K562 (cell line): ENCODE results near the gene THADA. TPM values are rescaled to one million over a fixed set of nuclear protein-coding genes. Genes with fewer than 3 reads are reported as not detected.

Source experiments
- ATAC-seq: fragments of 200-7000 bp; cut with Tn5 transposase; 3 replicates; pipeline ENCODE4 v1.9.1; 2020; ENCODE audit warnings: moderate library complexity
- BruUV-seq: library from RNA; stranded (reverse); fragments of 400-500 nt; replicated peaks from 2 replicates; lab custom pipeline; 2021; lab: Mats Ljungman, UMichigan
- CTCF ChIA-PET: fragments of 300-600 bp; formaldehyde crosslinking; extraction: SDS; loops from one replicate; lab custom pipeline; 2021; ENCODE audit warnings: low intra/inter-chr PET ratio; lab: Yijun Ruan, JAX
- POLR2A ChIA-PET: fragments of 300-600, 350-650 bp; sonication (Branson Sonifier 250); formaldehyde crosslinking; extraction: SDS; loops from one replicate; lab custom pipeline; 2021; ENCODE audit warnings: antibody characterized with exemption, inconsistent platforms; lab: Yijun Ruan, JAX
- DNase-seq, 4 experiments: peaks; one replicate each; pipeline versions ENCODE4 v3.0.0 to v3.0.0-alpha.2; 2011 to 2018; ENCODE audit warnings: low spot score in 3 of 4, mixed read lengths in 3 of 4; ENCODE audit errors: extremely low read depth in 1 of 4
- FAIRE-seq: peaks from 2 replicates; lab custom pipeline; 2011; peaks lifted over from hg19 to GRCh38; lab: Jason Lieb, UNC
- H2AFZ ChIP-seq: 2 replicates; pipeline ENCODE4 v1.6.0; 2011; ENCODE audit warnings: low read depth, low read length, control low read depth, inconsistent platforms
- H3K27ac ChIP-seq: fragments of 200-600 bp; 3 replicates; pipeline ENCODE4 v1.8.0; 2011; ENCODE audit warnings: low read depth, mild to moderate bottlenecking, control low read depth, inconsistent platforms, low read length, moderate library complexity, mixed read lengths; ENCODE audit errors: extremely low read depth
- H3K27me3 ChIP-seq, 2 experiments: fragments of 300-600 bp in 1 of 2; 2 replicates in 1 of 2; 3 replicates in 1 of 2; pipeline versions ENCODE4 v1.6.0 to v1.8.0; 2011; ENCODE audit warnings: inconsistent platforms in 2 of 2, low read length in 2 of 2, mild to moderate bottlenecking in 1 of 2, mixed read lengths in 1 of 2, moderate library complexity in 1 of 2; ENCODE audit not compliant: control insufficient read depth in 2 of 2, insufficient read depth in 2 of 2
- H3K36me3 ChIP-seq: fragments of 300-600 bp; 3 replicates; pipeline ENCODE4 v1.8.0; 2011; ENCODE audit warnings: mild to moderate bottlenecking, low read length, inconsistent platforms; ENCODE audit not compliant: control insufficient read depth, insufficient read depth
- H3K4me1 ChIP-seq, 2 experiments: fragments of 200-600 bp in 1 of 2; replicated peaks in 1 of 2; 2 replicates in 1 of 2; 3 replicates in 1 of 2; pipeline versions ENCODE4 v1.5.1 to v1.8.0; 2011; ENCODE audit warnings: inconsistent platforms in 2 of 2, low read length in 2 of 2, mild to moderate bottlenecking in 1 of 2, mixed read lengths in 1 of 2, moderate library complexity in 1 of 2; ENCODE audit not compliant: control insufficient read depth in 2 of 2, insufficient read depth in 2 of 2
- H3K4me2 ChIP-seq: 2 replicates; pipeline ENCODE4 v1.6.1; 2011; ENCODE audit warnings: low read length, control low read depth, inconsistent platforms, mixed read lengths; ENCODE audit not compliant: insufficient read depth
- H3K4me3 ChIP-seq: fragments of 200-600 bp; sonication (generic), shearing (Covaris generic); 2 replicates; pipeline ENCODE4 v1.5.1; 2016; ENCODE audit warnings: control low read depth, inconsistent platforms
- H3K79me2 ChIP-seq: fragments of 200-600 bp; 3 replicates; pipeline ENCODE4 v1.8.0; 2011; ENCODE audit warnings: low read length, inconsistent platforms; ENCODE audit not compliant: control insufficient read depth, insufficient read depth
- H3K9ac ChIP-seq, 2 experiments: 2 replicates each; pipeline versions ENCODE4 v1.6.0 to v1.6.1; 2011; ENCODE audit warnings: low read depth in 2 of 2, low read length in 2 of 2, control low read depth in 1 of 2, inconsistent platforms in 1 of 2, mild to moderate bottlenecking in 1 of 2, mixed read lengths in 1 of 2; ENCODE audit not compliant: insufficient read depth in 1 of 2
- H3K9me1 ChIP-seq: one replicate; pipeline ENCODE4 v1.6.0; 2011; ENCODE audit warnings: inconsistent platforms, mild to moderate bottlenecking, low read length, moderate library complexity; ENCODE audit not compliant: control insufficient read depth, insufficient read depth
- H3K9me3 ChIP-seq: replicated peaks from 2 replicates; pipeline ENCODE4 v1.5.1; 2011; ENCODE audit warnings: low read depth, low read length, inconsistent platforms; ENCODE audit not compliant: control insufficient read depth, insufficient read depth
- H4K20me1 ChIP-seq: replicated peaks from 2 replicates; pipeline ENCODE4 v1.6.1; 2011; ENCODE audit warnings: low read length, inconsistent platforms, mixed read lengths; ENCODE audit not compliant: control insufficient read depth, insufficient read depth
- CBFA2T2 ChIP-seq: fragments of 450-650 bp; conservative IDR thresholded peaks from 2 replicates; pipeline ENCODE4 v1.6.1; 2017; ENCODE audit warnings: mild to moderate bottlenecking
- CREB1 ChIP-seq, 2 experiments: sonication (generic) in 1 of 2; formaldehyde crosslinking in 1 of 2; IDR thresholded peaks; 2 replicates each; pipeline versions ENCODE4 v1.6.1 to v1.8.0; 2012 to 2022; ENCODE audit warnings: inconsistent platforms in 1 of 2, mild to moderate bottlenecking in 1 of 2, missing genetic modification reagents in 1 of 2, moderate library complexity in 1 of 2
- CREM ChIP-seq: IDR thresholded peaks from 2 replicates; pipeline ENCODE4 v1.6.1; 2014; ENCODE audit warnings: antibody characterized with exemption, low read depth
- ETS2 ChIP-seq: IDR thresholded peaks from 2 replicates; pipeline ENCODE4 v1.6.1; 2016; ENCODE audit warnings: borderline replicate concordance, missing genetic modification characterization, mild to moderate bottlenecking, moderate library complexity, missing compliant biosample characterization; ENCODE audit not compliant: poor library complexity, severe bottlenecking
- NONO ChIP-seq, 2 experiments: fragments of 200-400 bp in 1 of 2; fragments of 450-650 bp in 1 of 2; formaldehyde crosslinking in 1 of 2; IDR thresholded peaks; 2 replicates each; pipeline ENCODE4 v1.6.1; 2017; ENCODE audit warnings: low read depth in 2 of 2, mild to moderate bottlenecking in 2 of 2, moderate library complexity in 2 of 2, low read length in 1 of 2
- NR2F6 ChIP-seq: fragments of 450-650 bp; formaldehyde crosslinking; IDR thresholded peaks from 2 replicates; pipeline ENCODE4 v1.4.0; 2020; ENCODE audit warnings: mild to moderate bottlenecking
- OTX1 ChIP-seq: fragments of 450-650 bp; formaldehyde crosslinking; IDR thresholded peaks from 2 replicates; pipeline ENCODE4 v1.4.0; 2022; ENCODE audit warnings: mild to moderate bottlenecking
- RBM25 ChIP-seq: fragments of 200-400 bp; formaldehyde crosslinking; IDR thresholded peaks from 2 replicates; pipeline ENCODE4 v1.6.1; 2018; ENCODE audit warnings: low read length, low read depth, moderate library complexity; ENCODE audit not compliant: severe bottlenecking
- SAP30 ChIP-seq: fragments of 200-600 bp; sonication (generic); IDR thresholded peaks from 2 replicates; pipeline ENCODE4 v1.6.1; 2012; ENCODE audit warnings: borderline replicate concordance, low read depth, mild to moderate bottlenecking, moderate library complexity, low read length, control low read depth, inconsistent platforms; ENCODE audit not compliant: insufficient read depth, poor library complexity, severe bottlenecking
- SMARCC2 ChIP-seq: fragments of 450-650 bp; IDR thresholded peaks from 2 replicates; pipeline ENCODE4 v1.6.1; 2017; ENCODE audit warnings: antibody characterized with exemption, moderate library complexity, mild to moderate bottlenecking, low read depth
- SREBF2 ChIP-seq: sonication (generic); formaldehyde crosslinking; IDR thresholded peaks from 2 replicates; pipeline ENCODE4 v1.4.0; 2020; ENCODE audit warnings: mild to moderate bottlenecking, missing genetic modification reagents
- TBL1XR1 ChIP-seq, 2 experiments: IDR thresholded peaks; 2 replicates each; pipeline ENCODE4 v1.6.1; 2012; ENCODE audit warnings: improper control_type of control experiment in 2 of 2, low read length in 2 of 2, mild to moderate bottlenecking in 1 of 2
- ZFPM2 ChIP-seq: fragments of 250-450 bp; sonication (Bioruptor Pico); IDR thresholded peaks from 2 replicates; pipeline ENCODE4 v1.5.1; 2022; ENCODE audit warnings: mild to moderate bottlenecking
- ZNF224 ChIP-seq: sonication (generic); formaldehyde crosslinking; IDR thresholded peaks from 2 replicates; pipeline ENCODE4 v1.8.0; 2022; ENCODE audit warnings: mild to moderate bottlenecking, missing genetic modification reagents
- WGBS: fragments of 100-300 bp; shearing (Covaris generic); methylation state at CpG from one replicate; pipeline ENCODE4 v1.1.6; 2016; ENCODE audit warnings: low coverage, mixed read lengths; ENCODE audit not compliant: insufficient coverage; ENCODE audit errors: missing lambda C conversion rate; 5-methylcytosine and 5-hydroxymethylcytosine counted together
- in situ Hi-C: fragments of 300-500 bp; cut with MboI; formaldehyde crosslinking; loops from 4 replicates; pipeline ENCODE4 v1.15.0; 2018; ENCODE audit warnings: inconsistent platforms, mixed read lengths
- intact Hi-C: fragments of 100-400 bp; cut with micrococcal nuclease; formaldehyde crosslinking; loops from 2 replicates; pipeline ENCODE4 v1.14.2; 2022
- polyA plus RNA-seq, 8 experiments: library from polyadenylated mRNA; depleted of rRNA in 4 of 8; stranded (reverse) in 5 of 8; unstranded in 3 of 8; fragments of >200 nt; fragmentation: Nextera tagmentation in 2 of 8; fragmentation: Illumina TruSeq in 1 of 8; extraction: Ambion mirVana in 2 of 8; extraction: Trizol in 1 of 8; gene quantifications; 2 replicates each; pipeline versions ENCODE4 v1.2.1 to v1.2.3, GENCODE V29; 2011 to 2014; ENCODE audit warnings: inconsistent platforms in 1 of 8, missing spikeins in 1 of 8
- total RNA-seq, 7 experiments: library from RNA; depleted of rRNA in 6 of 7; stranded (reverse); fragments of >200 nt in 6 of 7; fragmentation: Illumina TruSeq in 2 of 7; extraction: Trizol in 2 of 7; gene quantifications; 2 replicates each; pipeline versions ENCODE4 v1.2.1 to v1.2.3, GENCODE V29; 2011 to 2021; ENCODE audit warnings: low replicate concordance in 1 of 7
- TF ChIP-seq, protein P1 (sequence below): fragments of 450-650 bp; IDR thresholded peaks from 2 replicates; pipeline ENCODE4 v1.6.1; 2018; ENCODE audit not compliant: partially characterized antibody
- TF ChIP-seq, protein P2 (sequence below): fragments of 250-450 bp; sonication (Bioruptor Pico); IDR thresholded peaks from 2 replicates; pipeline ENCODE4 v1.8.0; 2022; ENCODE audit warnings: moderate library complexity, mild to moderate bottlenecking, inconsistent platforms
- TF ChIP-seq, protein P3 (sequence below): fragments of 250-450 bp; sonication (Bioruptor Pico); IDR thresholded peaks from 2 replicates; pipeline ENCODE4 v1.4.0; 2020; ENCODE audit warnings: mild to moderate bottlenecking

The THADA gene
- total and polyA plus RNA-seq, 9 of the 15 experiments (the other 6 are each of a cell fraction or from before 2014, with no cell fraction given): 17.8 to 34.7 (median 31.9) TPM

DNA sequence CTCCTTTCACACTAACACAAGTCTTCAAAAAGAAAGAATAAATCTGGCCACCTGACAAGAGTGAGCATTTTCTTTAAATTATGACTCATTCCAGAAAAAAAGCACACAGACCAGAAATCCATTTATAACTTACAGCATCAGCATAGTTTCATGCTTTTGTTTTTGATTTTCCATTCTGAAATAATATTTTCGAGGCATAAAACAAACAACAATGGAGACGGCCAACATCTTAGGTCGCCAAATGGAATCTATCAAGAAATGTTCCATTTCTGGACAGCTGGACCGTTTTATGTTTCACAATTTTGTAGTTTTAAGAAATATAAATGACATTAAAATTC lies 204.0 kb downstream of the THADA start:
- no peak overlapping the region for H3K4me2 ChIP-seq
- no peak for TF ChIP-seq ZFPM2
- TF ChIP-seq ZNF224: no peak
- TF ChIP-seq SREBF2: no peak
- no peak for TF ChIP-seq CREB1 (IDR thresholded peaks at IDR 0.05)
- TF ChIP-seq CREB1 (CRISPR knock-in tag; IDR thresholded peaks at IDR 0.05): no peak
- no peak for TF ChIP-seq SAP30
- TF ChIP-seq TBL1XR1 (IDR thresholded peaks at IDR 0.05; ENCODE audit: low read length in 2 of 2): no peak
- no peak for TF ChIP-seq CREM
- no peak for TF ChIP-seq ETS2 (tag)
- TF ChIP-seq NONO (IDR thresholded peaks at IDR 0.05; ENCODE audit: low read depth in 2 of 2, low read length in 1 of 2): no peak
- TF ChIP-seq, protein P1, sequence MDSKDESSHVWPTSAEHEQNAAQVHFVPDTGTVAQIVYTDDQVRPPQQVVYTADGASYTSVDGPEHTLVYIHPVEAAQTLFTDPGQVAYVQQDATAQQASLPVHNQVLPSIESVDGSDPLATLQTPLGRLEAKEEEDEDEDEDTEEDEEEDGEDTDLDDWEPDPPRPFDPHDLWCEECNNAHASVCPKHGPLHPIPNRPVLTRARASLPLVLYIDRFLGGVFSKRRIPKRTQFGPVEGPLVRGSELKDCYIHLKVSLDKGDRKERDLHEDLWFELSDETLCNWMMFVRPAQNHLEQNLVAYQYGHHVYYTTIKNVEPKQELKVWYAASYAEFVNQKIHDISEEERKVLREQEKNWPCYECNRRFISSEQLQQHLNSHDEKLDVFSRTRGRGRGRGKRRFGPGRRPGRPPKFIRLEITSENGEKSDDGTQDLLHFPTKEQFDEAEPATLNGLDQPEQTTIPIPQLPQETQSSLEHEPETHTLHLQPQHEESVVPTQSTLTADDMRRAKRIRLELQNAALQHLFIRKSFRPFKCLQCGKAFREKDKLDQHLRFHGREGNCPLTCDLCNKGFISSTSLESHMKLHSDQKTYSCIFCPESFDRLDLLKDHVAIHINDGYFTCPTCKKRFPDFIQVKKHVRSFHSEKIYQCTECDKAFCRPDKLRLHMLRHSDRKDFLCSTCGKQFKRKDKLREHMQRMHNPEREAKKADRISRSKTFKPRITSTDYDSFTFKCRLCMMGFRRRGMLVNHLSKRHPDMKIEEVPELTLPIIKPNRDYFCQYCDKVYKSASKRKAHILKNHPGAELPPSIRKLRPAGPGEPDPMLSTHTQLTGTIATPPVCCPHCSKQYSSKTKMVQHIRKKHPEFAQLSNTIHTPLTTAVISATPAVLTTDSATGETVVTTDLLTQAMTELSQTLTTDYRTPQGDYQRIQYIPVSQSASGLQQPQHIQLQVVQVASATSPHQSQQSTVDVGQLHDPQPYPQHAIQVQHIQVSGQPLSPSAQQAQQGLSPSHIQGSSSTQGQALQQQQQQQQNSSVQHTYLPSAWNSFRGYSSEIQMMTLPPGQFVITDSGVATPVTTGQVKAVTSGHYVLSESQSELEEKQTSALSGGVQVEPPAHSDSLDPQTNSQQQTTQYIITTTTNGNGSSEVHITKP: no peak
- TF ChIP-seq, protein P2, sequence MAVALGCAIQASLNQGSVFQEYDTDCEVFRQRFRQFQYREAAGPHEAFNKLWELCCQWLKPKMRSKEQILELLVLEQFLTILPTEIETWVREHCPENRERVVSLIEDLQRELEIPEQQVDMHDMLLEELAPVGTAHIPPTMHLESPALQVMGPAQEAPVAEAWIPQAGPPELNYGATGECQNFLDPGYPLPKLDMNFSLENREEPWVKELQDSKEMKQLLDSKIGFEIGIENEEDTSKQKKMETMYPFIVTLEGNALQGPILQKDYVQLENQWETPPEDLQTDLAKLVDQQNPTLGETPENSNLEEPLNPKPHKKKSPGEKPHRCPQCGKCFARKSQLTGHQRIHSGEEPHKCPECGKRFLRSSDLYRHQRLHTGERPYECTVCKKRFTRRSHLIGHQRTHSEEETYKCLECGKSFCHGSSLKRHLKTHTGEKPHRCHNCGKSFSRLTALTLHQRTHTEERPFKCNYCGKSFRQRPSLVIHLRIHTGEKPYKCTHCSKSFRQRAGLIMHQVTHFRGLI (CRISPR knock-in tag): no peak
- no peak for TF ChIP-seq SMARCC2
- TF ChIP-seq, protein P3, sequence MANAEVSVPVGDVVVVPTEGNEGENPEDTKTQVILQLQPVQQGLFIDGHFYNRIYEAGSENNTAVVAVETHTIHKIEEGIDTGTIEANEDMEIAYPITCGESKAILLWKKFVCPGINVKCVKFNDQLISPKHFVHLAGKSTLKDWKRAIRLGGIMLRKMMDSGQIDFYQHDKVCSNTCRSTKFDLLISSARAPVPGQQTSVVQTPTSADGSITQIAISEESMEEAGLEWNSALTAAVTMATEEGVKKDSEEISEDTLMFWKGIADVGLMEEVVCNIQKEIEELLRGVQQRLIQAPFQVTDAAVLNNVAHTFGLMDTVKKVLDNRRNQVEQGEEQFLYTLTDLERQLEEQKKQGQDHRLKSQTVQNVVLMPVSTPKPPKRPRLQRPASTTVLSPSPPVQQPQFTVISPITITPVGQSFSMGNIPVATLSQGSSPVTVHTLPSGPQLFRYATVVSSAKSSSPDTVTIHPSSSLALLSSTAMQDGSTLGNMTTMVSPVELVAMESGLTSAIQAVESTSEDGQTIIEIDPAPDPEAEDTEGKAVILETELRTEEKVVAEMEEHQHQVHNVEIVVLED (CRISPR knock-in tag): no peak
- TF ChIP-seq NR2F6 (CRISPR knock-in tag): no peak
- no peak for TF ChIP-seq RBM25
- TF ChIP-seq CBFA2T2: no peak
- TF ChIP-seq OTX1 (CRISPR knock-in tag): no peak

More for the DNA sequence above, 204.0 kb downstream of the THADA start:
- DNase-seq (no peak), FAIRE-seq (no peak), ATAC-seq (no peak)
- H3K27ac ChIP-seq: no peak overlapping the region
- ChIA-PET CTCF (no interaction called here), POLR2A (no interaction called here)
- no peak overlapping the region for H2AFZ ChIP-seq
- no peak overlapping the region for H3K9ac ChIP-seq
- no peaks in the 10 kb centered on the region for H3K79me2 ChIP-seq
- H3K9me1 ChIP-seq: no peaks in the 10 kb centered on the region
- intact Hi-C loops (no loop called here), in situ Hi-C loops (no loop called here)
- no TSS peak for BruUV-seq
- no peaks in the 10 kb centered on the region for H4K20me1 ChIP-seq
- WGBS: 64% methylated on average over 4 of the region's 4 CpGs
- no peak overlapping the region for H3K4me3 ChIP-seq
- no peaks in the 10 kb centered on the region for H3K27me3 ChIP-seq
- H3K9me3 ChIP-seq: no peaks in the 10 kb centered on the region
- H3K4me1 ChIP-seq: 0 out of 5 replicates have a peak, but pooled peaks cover 0 to 6% of the 10 kb centered on the region in 2 experiments
- H3K36me3 ChIP-seq: peaks cover 3% of the 10 kb centered on the region; the same call in 2 of the 3 replicates
